Measurements from ENCODE around the gene VAPA.

DNA sequence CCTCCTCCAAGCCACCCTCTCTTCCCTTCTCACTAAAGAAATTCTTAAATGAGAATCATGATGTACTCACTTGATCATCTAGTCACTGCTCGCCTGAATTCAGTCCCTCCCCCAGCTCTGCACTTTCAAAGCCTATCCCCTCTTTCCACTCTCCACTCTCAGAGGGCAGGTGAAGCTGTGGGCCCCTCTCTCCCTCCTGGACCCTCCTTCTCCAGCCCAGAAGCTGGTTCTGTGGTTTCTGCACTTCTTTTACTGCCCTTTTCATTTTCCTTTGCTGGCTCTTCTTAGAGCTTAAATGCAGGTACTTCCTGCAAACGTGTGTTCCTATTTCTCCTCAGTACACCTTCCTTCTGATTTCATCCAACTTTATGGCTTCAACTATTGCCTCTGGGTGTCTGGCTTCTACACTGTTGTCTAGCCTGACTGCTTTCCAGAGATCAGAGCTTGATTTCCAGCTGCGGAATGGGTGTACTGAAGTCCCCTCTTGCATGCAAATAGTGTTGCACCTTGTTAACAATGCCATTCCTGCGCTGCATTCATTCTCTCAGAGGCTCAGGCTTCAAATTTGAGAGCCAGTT is 43.3 kb upstream of the VAPA start:
- TF ChIP-seq, protein P1, sequence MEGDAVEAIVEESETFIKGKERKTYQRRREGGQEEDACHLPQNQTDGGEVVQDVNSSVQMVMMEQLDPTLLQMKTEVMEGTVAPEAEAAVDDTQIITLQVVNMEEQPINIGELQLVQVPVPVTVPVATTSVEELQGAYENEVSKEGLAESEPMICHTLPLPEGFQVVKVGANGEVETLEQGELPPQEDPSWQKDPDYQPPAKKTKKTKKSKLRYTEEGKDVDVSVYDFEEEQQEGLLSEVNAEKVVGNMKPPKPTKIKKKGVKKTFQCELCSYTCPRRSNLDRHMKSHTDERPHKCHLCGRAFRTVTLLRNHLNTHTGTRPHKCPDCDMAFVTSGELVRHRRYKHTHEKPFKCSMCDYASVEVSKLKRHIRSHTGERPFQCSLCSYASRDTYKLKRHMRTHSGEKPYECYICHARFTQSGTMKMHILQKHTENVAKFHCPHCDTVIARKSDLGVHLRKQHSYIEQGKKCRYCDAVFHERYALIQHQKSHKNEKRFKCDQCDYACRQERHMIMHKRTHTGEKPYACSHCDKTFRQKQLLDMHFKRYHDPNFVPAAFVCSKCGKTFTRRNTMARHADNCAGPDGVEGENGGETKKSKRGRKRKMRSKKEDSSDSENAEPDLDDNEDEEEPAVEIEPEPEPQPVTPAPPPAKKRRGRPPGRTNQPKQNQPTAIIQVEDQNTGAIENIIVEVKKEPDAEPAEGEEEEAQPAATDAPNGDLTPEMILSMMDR (IDR thresholded peaks at IDR 0.05): no peak
- TF ChIP-seq POLR2A (IDR thresholded peaks at IDR 0.05): no peak
